ENCODE measurements around the gene C16orf89. TPM values are rescaled to one million over a fixed set of nuclear protein-coding genes. Genes with fewer than 3 reads are reported as not detected.

The C16orf89 gene
- total RNA-seq, 4 donors from 2014 or later: 2.9 to 14.9 (median 3.3) TPM; not detected in 1

DNA sequence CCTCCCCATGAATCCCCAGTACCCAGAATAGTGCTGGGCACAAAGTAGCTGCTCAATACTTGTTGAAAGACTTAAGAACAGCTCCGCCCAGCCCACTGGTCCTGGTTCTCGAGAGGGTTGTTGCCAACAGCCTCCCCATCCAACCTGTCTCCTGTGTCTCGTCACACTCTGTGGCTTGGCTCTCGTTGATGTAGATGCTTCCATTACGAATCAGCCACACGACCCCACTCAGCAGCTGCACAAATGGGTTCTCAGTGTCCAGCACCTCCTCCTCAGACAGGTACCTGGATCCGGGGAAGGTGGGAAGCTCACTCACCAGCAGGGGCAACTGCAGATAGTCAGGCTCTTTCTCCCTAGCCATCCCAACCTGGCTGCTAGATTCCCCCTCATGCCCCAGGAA is 34.2 kb downstream of the C16orf89 start:
- no peak for TF ChIP-seq CTCF (IDR thresholded peaks at IDR 0.05; ENCODE audit: low read depth)

- no peak for TF ChIP-seq CTCF (IDR thresholded peaks at IDR 0.05; ENCODE audit: low read depth)
These were observed 35.4 kb downstream of the C16orf89 start for GRCh38 chr16:5030251-5030870.

DNA sequence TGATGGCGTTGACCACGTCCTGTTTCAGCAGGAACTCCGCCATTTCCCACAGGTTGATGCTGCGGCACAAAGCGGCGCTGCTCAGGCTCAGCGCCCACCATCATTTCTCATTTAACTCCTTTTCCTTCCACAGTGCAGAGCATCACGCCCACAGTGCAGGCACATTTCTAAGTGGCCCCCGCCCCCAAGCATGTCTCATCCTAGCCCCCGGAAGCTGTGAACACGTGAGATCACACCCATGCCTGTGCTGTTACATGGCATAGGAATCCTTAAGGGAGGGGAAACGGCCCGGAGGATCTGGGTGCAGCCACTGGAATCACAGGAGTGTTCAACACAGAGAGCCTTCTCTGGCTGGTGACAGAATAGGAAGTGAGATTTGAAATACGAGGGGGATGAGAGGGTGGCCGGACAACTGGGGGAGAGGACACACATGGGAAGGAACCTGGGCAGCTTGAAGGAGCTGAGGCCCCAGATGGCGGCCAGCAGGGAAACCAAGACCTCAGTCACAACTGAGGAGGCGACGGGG is 36.7 kb downstream of the C16orf89 start:
- no peak for TF ChIP-seq CTCF (IDR thresholded peaks at IDR 0.05; ENCODE audit: low read depth)

GRCh38 chr16:5027575-5028235 is 38.1 kb downstream of the C16orf89 start:
- TF ChIP-seq CTCF (IDR thresholded peaks at IDR 0.05; ENCODE audit: low read depth): no peak

- TF ChIP-seq CTCF (IDR thresholded peaks at IDR 0.05; ENCODE audit: low read depth): no peak
These were observed 38.7 kb downstream of the C16orf89 start for GRCh38 chr16:5027086-5027485.

- no peak for TF ChIP-seq CTCF (IDR thresholded peaks at IDR 0.05; ENCODE audit: low read depth)
These were observed 39.1 kb downstream of the C16orf89 start for GRCh38 chr16:5026664-5027063.

- no peak for TF ChIP-seq CTCF (IDR thresholded peaks at IDR 0.05; ENCODE audit: low read depth)
These were observed 40.6 kb downstream of the C16orf89 start for GRCh38 chr16:5025171-5025632.

Data from subcutaneous adipose tissue (tissue), 4 donors.